GM19468 (cell line): ENCODE data around the gene ZNF335.
"Not testable (repeated sequence)": the region's sequence is repeated elsewhere in the genome, so short reads cannot be mapped to it uniquely, and the experiment has no call there.

Experiments
- ATAC-seq: cut with Tn5 transposase; IDR thresholded peaks from one replicate; pipeline ENCODE4 v1.9.1; 2021; ENCODE audit warnings: mild to moderate bottlenecking, moderate library complexity, moderate number of reproducible peaks; ENCODE audit not compliant: unreplicated experiment; ENCODE audit errors: extremely low read depth

The ZNF335 gene

DNA sequence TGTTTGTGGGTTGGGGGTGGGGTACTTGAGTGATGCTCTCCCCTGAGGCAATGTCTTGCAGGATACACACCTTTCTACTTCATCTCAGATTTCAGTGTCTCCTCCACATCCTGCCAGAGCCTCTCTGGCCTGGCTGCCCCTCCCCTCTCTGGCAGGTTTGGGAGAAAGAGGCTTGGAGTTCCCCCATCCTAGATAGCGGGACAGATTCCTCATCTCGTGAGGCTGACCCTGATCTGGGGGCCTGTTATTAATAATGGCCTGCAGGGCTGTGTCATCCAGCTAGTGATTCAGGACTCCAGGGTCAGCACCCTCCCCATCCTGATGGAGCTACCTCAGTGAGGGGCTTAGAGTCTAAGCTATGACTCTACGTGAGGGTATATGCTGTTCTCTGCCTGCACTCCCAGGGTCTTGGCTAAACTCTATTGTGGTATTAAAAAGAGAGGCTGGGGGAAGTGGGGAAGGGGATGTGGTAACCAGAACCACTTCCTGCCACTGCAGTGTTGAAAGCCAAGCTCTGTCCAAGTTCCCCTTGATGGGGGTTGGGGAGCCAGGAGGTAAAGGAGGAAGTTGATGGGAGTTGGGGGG lies 33.0 kb upstream of the ZNF335 start:
- ATAC-seq: no peak

DNA sequence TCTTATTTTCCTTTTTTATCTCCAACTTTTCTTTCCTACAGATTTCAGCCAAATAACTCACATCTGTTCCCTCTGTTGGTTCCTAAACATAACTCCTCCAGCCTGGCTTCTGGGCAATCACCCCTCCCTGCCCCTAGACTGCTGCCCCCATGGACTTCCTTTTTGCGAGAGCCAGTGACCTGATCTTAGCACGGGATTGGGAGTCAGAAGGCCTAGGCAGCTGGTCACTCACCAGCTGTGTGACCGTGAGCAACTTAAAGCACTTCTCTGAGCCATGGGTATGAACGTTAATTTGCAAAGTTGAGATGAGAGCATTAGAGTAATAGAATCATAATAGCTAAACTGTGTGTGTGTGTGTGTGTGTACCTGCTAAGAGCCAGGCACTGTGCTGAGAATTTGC lies 32.2 kb upstream of the ZNF335 start:
- ATAC-seq: no peak

DNA sequence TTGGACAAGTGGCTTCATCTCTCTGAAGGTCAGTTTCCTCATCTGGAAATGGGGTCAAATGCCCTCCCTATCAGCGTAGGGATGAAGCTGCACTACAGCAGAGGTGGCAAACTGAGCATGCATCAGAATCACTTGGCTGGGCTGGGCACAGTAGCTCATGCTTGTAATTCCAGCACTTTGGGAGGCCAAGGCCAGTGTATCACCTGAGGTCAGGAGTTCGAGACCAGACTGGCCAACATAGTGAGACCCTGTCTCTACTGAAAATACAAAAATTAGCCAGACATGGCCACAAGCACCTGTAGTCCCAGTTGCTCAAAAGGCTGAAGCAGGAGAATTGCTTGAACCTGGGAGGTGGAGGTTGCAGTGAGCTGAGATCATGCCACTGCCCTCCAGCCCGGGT lies 30.0 kb upstream of the ZNF335 start:
- no peak for ATAC-seq

DNA sequence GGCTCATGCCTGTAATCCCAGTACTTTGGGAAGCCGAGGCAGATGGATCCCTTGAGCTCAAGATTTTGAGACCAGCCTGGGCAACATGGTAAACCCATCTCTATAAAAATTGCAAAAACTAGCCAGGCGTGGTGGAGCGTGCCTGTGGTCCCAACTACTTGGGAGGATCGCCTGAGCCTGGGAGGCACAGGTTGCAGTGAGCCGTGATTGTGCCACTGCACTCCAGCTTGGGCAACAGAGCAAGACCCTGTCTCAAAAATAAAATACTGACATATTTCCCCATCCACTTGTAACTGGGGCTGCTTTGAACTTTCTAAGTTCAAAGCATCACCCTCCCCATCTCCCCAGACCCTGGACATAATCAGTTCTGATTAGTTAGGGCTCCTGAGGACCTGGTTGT lies 29.5 kb upstream of the ZNF335 start:
- ATAC-seq: no peak

DNA sequence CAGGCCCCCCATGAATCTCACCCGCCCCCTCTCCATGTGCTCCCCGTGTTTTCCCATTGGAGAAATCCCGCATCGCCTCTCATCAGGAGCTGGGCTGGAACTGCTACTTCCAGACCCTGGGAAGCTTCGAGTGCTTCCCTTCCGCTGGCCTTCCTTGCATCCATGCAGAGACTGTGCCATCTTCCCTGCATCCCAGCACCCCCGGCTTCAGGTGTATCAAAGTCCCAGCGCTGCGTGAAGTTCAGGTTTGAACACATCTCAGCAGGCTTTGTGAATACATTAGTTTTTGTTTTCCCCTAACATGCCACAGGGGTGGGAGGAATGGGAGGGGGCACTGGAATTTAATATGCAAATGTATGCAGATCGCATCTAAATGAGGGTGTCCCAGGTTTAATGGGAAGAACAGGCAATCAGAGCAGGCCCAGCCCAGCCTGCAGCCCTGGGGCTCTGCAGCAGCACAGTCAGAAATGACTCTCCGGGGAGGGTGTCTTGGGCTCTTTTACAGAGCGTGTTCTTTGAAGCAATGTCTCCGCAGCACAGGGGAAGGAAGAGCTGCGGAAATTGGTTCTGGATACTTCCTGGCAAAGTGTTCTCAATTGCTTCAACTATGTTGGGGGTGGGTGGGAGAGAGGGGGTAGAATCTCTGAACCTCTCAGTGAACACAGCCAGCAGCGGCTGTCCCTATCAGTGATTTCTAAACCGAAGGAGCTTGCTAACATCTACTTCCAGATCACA lies 28.4 kb upstream of the ZNF335 start:
- no peak for ATAC-seq

DNA sequence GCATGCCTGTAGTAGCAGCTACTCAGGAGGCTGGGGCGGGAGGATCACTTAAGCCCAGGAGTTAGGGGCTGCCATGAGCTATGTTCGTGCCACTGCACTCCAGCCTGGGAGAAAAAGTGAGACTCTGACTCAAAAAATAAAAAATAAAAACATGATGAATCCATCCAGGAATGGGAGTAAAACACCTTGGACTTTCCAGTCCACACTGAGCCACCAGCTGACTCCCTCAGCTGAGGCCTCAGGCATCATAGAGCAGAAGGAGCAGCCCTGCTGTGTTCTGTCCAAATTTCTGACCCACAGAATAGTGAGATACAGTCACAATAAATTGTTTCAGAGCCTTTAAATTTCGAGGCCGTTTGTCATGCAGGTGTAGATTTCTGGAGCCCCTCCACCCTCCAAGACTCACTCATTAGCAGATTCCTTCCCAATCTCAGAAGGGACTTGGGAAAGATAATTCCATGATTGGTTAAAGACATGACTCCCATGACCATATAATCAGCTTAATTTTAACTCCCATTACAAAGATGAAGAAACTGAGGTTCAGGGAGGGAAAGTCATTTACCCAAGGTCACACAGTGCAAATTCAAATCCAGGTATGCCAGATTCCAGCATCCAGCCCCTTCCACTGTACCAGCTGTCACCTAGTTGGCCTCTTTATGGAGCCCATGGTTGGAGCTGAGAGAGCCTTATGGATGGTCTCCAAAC lies 27.7 kb upstream of the ZNF335 start:
- ATAC-seq: no peak

DNA sequence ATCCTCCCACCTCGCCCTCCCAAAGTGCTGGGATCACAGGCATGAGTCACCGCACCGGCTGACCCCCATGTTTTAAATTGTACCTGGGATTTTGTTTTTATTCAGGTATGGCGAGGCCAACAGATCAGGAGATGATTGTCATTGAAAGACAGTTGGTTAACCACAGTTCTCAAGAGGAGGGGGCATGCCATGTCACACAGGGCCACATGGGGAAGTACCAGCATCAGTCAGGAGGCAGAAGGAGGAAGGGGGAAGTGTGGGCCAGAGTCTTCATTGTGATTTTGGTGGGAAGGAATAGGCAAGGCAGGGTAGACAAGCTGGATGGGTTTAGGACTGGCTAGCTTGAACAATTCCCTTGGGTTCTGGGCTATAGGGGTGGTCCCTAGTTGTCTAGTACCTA lies 26.8 kb upstream of the ZNF335 start:
- no peak for ATAC-seq

DNA sequence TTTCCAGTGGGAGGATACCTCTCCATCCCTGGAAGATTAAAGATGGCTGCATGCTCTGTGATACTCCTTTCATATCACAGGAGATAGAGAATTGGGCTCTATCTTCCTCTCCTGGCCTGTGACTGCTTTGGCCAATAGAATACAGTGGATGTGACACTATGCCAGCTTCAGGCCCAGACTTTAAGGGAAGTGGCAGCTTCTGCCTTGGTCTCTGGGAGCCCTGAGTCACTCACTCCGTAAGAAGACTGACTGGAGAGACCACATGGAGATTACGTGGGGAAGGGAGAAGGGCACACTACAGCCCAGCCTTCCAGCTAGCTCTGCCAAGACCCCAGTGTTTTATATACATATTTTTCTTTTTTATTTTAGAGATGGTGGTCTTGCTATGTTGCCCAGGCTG lies 26.3 kb upstream of the ZNF335 start:
- ATAC-seq: no peak

DNA sequence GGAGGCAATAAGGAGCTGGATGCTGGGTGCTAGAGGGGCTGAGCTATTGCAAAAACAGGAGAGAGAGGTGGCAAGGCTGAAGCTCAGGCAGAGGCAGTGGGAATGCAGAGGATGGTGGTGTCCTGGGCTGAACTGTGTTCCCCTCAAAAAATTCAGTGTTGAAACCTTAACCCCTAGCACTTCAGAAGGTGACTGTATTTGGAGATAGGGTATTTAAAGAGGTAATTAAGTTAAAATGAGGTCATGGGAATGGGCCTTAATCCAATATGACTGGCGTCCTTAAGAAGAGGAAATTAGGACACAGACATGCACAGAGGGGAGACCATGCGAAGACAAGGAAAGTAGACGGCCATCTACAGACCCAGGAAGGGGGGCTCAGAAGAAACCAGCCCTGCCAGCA lies 25.2 kb upstream of the ZNF335 start:
- ATAC-seq: no peak

DNA sequence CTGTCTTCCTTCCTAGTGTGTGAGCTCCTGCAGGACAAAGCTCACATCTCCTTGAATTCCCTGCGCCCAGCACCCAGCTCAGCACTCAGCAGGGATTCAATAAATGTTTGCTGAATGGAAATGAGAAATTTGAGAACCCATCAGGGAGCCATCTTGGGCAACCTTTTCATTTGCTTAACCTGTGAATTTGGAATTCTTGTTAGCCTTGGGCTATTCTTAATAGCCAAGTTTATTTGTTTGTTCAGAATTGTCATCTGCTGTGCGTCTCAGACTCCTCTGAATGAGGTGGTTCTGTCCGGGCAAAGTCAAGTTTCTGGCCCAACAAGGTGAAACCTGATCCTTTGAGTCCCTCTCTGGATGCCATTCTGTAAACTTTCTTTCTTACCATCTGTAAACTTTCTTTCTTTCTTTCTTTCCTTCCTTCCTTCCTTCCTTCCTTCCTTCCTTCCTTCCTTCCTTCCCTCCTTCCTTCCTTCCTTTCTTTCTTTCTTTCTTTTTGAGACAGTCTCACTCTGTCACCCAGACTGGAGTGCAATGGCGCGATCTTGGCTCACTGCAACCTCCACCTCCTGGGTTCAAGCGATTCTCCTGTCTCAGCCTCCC lies 23.6 kb upstream of the ZNF335 start:
- ATAC-seq: not testable (repeated sequence)

DNA sequence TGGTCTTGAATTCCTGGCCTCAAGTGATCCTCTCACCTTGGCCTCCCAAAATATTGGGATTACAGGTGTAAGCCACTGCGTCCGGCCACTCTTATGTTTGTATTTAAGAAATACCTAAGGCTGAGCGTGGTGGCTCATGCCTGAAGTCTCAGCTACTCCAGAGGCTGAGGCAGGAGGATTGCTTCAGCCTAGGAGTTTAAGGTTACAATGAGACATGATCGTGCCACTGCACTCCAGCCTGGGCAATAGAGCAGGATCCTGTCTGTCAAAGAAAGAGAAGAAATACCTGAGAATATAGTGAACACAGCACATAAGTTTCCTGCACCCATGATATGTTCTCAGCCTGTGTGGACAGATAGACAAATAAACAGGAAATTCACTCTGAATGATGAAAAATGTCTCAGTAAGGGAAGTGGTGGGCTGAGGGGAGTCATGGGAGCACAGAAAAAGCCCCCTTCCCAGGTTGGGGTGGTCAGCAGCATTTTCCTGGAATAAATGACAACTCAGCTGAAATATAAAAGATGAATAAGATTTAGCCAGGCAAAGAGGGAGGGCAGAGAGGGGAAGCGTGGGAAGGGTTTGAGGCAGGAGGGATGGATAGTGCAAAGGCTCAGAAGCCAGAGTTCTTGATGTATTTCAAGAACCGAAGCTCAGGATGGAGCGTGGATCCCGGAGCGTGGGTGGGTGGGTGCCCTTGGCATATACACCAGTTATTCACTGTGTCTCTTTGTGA lies 22.9 kb upstream of the ZNF335 start:
- no peak for ATAC-seq

DNA sequence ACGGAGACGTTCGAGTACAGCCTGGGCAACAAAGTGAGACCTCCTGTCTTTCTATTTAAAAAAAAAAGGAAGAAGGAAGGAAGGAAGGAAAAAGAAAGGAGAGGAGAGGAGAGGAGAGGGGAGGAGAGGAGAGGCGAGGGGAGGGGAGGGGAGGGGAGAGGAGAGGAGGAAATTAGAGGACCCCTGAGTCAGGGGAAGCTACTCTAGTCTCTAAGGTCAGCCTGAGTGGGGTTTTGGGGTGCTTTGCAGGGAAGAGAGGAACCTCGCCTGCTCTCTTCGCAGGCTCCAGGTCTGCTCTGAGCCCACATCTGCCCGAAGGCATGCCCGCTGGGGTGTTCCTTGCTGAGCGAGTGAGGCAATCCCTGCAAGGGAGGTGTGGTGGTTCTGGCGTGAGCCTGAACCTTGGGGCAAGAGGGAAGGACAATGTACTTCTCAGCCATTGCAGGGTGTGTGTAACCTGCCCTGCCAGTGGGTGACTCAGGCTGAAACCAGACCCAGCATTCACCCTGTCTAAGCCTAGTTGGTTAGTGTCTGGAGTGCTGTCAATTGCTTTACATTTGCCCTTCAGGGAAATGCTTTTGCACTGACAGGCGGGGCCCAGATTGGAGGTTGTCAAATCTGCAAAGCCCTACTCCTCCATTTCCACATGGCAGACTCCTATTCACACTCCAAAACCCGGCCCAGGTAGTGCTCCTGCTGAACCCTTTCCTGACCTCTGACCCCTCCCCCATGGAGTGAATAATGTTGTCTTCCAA lies 21.4 kb upstream of the ZNF335 start:
- ATAC-seq: no peak

DNA sequence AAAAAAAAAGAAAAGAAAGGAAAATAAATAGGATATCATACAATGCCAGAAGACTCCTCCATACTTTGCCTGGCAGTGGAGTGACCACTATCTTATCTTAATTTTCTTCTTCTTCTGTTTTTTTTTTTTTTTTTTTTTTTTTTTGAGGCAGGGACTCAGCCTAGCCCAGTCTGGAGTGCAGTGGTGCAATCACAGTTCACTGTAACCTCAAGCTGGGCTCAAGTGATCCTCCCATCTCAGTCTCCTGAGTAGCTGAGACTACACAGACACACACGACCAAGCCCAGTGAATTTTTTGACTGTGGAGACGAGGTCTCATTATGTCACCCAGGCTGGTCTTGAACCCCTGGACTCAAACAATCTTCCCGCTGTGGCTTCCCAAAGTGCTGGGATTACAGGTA lies 19.6 kb upstream of the ZNF335 start:
- ATAC-seq: no peak

DNA sequence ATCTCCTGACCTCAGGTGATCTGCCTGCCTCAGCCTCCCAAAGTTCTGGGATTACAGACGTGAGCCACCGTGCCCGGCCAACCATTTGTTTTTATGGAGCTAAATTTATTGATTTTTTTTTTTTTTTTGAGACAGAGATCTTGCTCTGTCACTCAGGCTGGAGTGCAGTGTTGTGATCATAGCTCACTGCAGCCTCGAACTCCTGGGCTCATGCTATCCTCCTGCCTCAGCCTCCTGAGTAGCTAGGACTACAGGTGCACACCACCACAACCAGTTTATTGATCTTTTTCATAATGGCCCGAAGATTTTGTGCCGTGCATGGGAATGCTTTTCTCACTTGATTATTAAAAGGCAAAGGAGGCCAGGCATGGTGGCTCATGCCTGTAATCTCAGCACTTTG lies 16.8 kb upstream of the ZNF335 start:
- not testable (repeated sequence) for ATAC-seq

DNA sequence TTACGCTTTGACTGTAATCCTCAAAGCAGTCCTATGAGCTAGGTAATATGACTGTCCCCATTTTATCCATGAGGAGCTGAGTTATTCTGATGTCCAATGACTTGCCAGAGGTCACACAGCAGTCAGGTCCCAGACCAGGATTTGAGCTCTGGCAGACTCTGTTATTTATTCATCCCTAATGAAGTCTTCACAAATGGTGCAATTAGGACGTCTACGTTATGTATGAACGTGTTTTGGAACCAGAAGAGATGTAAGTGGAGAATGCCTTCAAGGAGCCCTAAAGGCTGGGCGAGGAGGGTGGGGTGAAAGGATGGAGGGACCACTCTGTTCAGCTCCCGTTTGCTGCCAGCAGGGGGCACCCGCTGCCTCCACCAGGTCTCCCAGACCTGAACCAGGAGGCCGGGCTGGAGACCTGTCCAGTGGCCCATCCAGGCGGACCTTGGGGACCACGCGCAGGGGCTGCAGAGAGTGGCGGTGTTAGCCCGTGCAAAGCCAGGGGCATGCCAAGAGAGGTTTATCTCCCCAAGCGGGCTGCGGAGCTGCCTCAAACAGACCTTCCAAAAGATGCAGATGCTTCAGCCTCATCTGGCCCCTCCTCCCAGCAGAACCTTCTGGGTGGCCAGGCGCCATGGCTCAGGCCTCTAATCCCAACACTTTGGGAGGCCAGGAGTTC lies 15.2 kb upstream of the ZNF335 start:
- no peak for ATAC-seq

DNA sequence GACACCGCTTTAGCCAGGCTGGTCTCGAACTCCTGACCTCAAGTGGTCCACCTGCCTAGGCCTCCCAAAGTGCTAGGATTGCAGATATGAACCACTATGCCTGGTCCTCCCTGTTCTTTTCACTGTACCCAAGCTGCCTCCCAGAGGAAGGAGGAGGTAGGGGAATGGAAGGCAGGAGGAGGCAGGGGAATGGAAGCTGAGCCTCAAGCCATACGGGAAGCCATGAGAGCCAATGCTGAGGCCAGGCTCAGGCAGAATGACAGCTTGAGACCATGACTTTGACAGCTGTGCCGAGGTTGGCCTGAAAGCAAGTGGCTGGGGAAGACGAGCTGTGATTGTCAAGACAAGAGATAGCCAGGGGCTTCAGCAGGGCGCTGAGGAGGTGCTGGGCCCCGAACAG lies 13.6 kb upstream of the ZNF335 start:
- no peak for ATAC-seq

DNA sequence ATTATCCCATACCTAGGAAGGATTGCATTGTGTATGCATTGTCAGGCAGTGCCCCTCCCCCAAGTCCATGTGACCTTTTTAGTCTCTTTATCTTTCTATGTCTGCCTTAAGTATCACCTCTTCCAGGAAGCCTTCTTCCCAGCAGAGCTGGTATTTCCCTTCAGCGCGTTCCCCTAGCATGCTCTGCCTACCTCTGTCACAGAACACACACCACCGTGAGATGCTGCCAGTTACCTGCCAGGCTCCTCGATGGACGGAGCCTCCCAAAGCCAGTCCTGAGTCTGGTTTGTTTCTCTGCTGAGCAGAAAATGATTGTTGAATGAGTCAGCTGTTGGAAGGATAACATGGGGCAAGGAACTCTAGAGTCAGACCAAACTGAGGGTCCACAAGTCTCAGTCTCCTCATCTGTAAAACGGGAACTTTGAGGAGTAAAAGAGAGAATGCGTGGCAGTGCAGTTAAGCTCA lies 11.3 kb upstream of the ZNF335 start:
- no peak for ATAC-seq

DNA sequence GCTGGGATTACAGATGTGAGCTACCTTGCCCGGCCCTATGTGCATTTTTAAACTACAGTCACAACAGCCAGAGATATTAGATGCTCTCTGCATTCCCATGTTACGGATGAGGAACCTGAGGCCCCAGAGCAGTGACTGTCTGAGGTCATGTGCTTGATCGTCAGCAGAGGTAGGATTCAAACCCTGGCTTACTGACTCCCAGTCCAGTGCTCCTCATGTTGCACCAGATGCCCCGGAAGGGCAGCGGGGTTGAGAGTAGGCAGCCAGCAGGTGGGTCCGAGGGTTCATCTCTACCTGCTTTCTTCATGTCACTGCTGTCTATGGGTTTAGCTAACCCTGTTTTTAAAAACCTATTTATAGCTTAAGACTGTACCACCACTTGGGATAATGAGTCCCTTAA lies 9.3 kb upstream of the ZNF335 start:
- ATAC-seq: no peak

DNA sequence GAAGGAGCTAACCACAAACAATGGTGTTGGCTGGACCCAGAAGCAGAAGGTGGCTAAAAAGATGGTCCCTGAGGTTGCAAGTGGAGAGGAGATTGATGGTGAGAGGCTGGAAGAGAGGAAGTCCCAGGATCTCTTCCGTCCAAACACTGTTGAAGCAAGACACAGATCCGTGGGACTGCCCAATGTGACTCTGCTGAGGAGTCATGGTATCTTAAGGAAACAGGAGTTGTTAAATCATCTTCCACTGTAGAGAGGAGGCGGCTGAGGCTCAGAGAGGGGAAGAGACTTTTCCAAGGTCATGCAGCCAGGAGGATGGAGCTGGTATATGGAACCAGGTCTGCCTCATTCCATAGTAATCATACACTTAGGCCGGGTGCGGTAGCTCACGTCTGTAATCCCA lies 4.1 kb upstream of the ZNF335 start:
- ATAC-seq: no peak
